Liver (tissue), 9 donors: ENCODE data around the gene AUH. TPM values are rescaled to one million over a fixed set of nuclear protein-coding genes. Genes with fewer than 3 reads are reported as not detected.

Experiments
- DNase-seq: peaks from one replicate; pipeline ENCODE4 v3.0.0-alpha.2; 2017; ENCODE audit warnings: low spot score
- H3K27ac ChIP-seq, 2 donors: one replicate each; pipeline ENCODE4 v1.7.0; 2013; ENCODE audit warnings: inconsistent platforms in 2 of 2, low read length in 2 of 2, control low read depth in 1 of 2, low read depth in 1 of 2, mild to moderate bottlenecking in 1 of 2
- H3K27me3 ChIP-seq, 4 donors: one replicate each; pipeline versions ENCODE4 v1.6.1 to v1.7.0; 2013; ENCODE audit warnings: low read length in 3 of 4, inconsistent platforms in 1 of 4, mild to moderate bottlenecking in 1 of 4, moderate library complexity in 1 of 4; ENCODE audit not compliant: control insufficient read depth in 4 of 4, insufficient read depth in 4 of 4
- H3K36me3 ChIP-seq, 4 donors: one replicate each; pipeline versions ENCODE4 v1.6.1 to v1.7.0; 2013; ENCODE audit warnings: low read length in 3 of 4, mild to moderate bottlenecking in 3 of 4, low read depth in 1 of 4, moderate library complexity in 1 of 4; ENCODE audit not compliant: control insufficient read depth in 4 of 4, insufficient read depth in 3 of 4
- H3K4me1 ChIP-seq, 4 donors: one replicate each; pipeline versions ENCODE4 v1.6.1 to v1.7.0; 2013; ENCODE audit warnings: low read length in 3 of 4, mild to moderate bottlenecking in 3 of 4, moderate library complexity in 1 of 4; ENCODE audit not compliant: control insufficient read depth in 4 of 4, insufficient read depth in 4 of 4
- H3K4me3 ChIP-seq, 3 donors: one replicate each; pipeline versions ENCODE4 v1.6.1 to v1.7.0; 2013; ENCODE audit warnings: low read length in 3 of 3, control low read depth in 1 of 3, low read depth in 1 of 3, mild to moderate bottlenecking in 1 of 3
- H3K9ac ChIP-seq, 2 donors: one replicate each; pipeline ENCODE4 v1.7.0; 2013; ENCODE audit warnings: low read length in 2 of 2, mild to moderate bottlenecking in 2 of 2, moderate library complexity in 2 of 2, control low read depth in 1 of 2, low read depth in 1 of 2
- H3K9me3 ChIP-seq, 4 donors: one replicate each; pipeline versions ENCODE4 v1.6.1 to v1.7.0; 2013; ENCODE audit warnings: low read length in 3 of 4; ENCODE audit not compliant: control insufficient read depth in 4 of 4
- ATF3 ChIP-seq: IDR thresholded peaks from 2 replicates; pipeline ENCODE4 v1.6.1; 2016; ENCODE audit warnings: antibody characterized with exemption
- CTCF ChIP-seq: fragments of 150-350 bp; IDR thresholded peaks from 2 replicates; pipeline ENCODE4 v1.5.1; 2017; ENCODE audit warnings: improper control_type of control experiment, low read depth, low read length; ENCODE audit not compliant: missing input control
- EGR1 ChIP-seq, 2 donors: IDR thresholded peaks; 2 replicates each; pipeline ENCODE4 v1.6.1; 2016 to 2018; ENCODE audit warnings: antibody characterized with exemption in 2 of 2, low read depth in 2 of 2
- FOXA1 ChIP-seq: IDR thresholded peaks from 2 replicates; pipeline ENCODE4 v1.6.1; 2016; ENCODE audit warnings: antibody characterized with exemption
- FOXA2 ChIP-seq: IDR thresholded peaks from 2 replicates; pipeline ENCODE4 v1.6.1; 2016; ENCODE audit warnings: antibody characterized with exemption
- GABPA ChIP-seq, 2 donors: IDR thresholded peaks in 1 of 2; conservative IDR thresholded peaks in 1 of 2; 2 replicates each; pipeline ENCODE4 v1.6.1; 2016; ENCODE audit warnings: antibody characterized with exemption in 2 of 2, mild to moderate bottlenecking in 1 of 2, moderate library complexity in 1 of 2
- HNF4A ChIP-seq, 2 donors: conservative IDR thresholded peaks; 2 replicates each; pipeline ENCODE4 v1.6.1; 2016; ENCODE audit warnings: antibody characterized with exemption in 2 of 2, mild to moderate bottlenecking in 2 of 2
- HNF4G ChIP-seq: IDR thresholded peaks from 2 replicates; pipeline ENCODE4 v1.6.1; 2016; ENCODE audit warnings: antibody characterized with exemption
- JUND ChIP-seq, 2 donors: IDR thresholded peaks; 2 replicates each; pipeline ENCODE4 v1.6.1; 2016; ENCODE audit warnings: antibody characterized with exemption in 2 of 2
- MAX ChIP-seq: IDR thresholded peaks from 2 replicates; pipeline ENCODE4 v1.6.1; 2016; ENCODE audit warnings: antibody characterized with exemption
- NR2F2 ChIP-seq: IDR thresholded peaks from 2 replicates; pipeline ENCODE4 v1.6.1; 2016; ENCODE audit warnings: antibody characterized with exemption
- RAD21 ChIP-seq, 2 donors: IDR thresholded peaks; 2 replicates each; pipeline ENCODE4 v1.6.1; 2016; ENCODE audit warnings: antibody characterized with exemption in 2 of 2, mild to moderate bottlenecking in 2 of 2
- REST ChIP-seq: IDR thresholded peaks from 2 replicates; pipeline ENCODE4 v1.6.1; 2016; ENCODE audit warnings: antibody characterized with exemption, mild to moderate bottlenecking
- RXRA ChIP-seq, 2 donors: IDR thresholded peaks; 2 replicates each; pipeline ENCODE4 v1.6.1; 2017 to 2018; ENCODE audit warnings: antibody characterized with exemption in 2 of 2, mild to moderate bottlenecking in 1 of 2
- SP1 ChIP-seq: IDR thresholded peaks from 2 replicates; pipeline ENCODE4 v1.6.1; 2018; ENCODE audit warnings: antibody characterized with exemption, mild to moderate bottlenecking
- TAF1 ChIP-seq: conservative IDR thresholded peaks from 2 replicates; pipeline ENCODE4 v1.6.1; 2016; ENCODE audit warnings: antibody characterized with exemption, mild to moderate bottlenecking
- YY1 ChIP-seq: IDR thresholded peaks from 2 replicates; pipeline ENCODE4 v1.6.1; 2016; ENCODE audit warnings: antibody characterized with exemption, mild to moderate bottlenecking
- ZBTB33 ChIP-seq: IDR thresholded peaks from 2 replicates; pipeline ENCODE4 v1.6.1; 2016; ENCODE audit warnings: antibody characterized with exemption
- WGBS: extraction: QIAGEN DNeasy Blood & Tissue Kit; methylation state at CpG from one replicate; pipeline ENCODE4 v1.1.7; 2013; 5-methylcytosine and 5-hydroxymethylcytosine counted together
- polyA plus RNA-seq, 2 donors: library from polyadenylated mRNA; stranded (reverse) in 1 of 2; unstranded in 1 of 2; fragments of 200-250 nt in 1 of 2; fragments of >200 nt in 1 of 2; fragmentation: Nextera tagmentation in 1 of 2; extraction: Ambion mirVana in 1 of 2; gene quantifications; one replicate each; pipeline versions ENCODE4 v1.2.1 to v1.2.3, GENCODE V29; 2013 to 2015
- total RNA-seq, 2 donors: library from RNA; depleted of rRNA; stranded (reverse); fragments of >200 nt; gene quantifications; one replicate each; pipeline ENCODE4 v1.2.3, GENCODE V29; 2014
- donor health status: healthy.
- donor health status: healthy.
- donor health status: healthy.
- donor health status: healthy.
- donor health status: healthy.

The AUH gene
- total and polyA plus RNA-seq, 4 donors, result 12.1 to 30.0 (median 24.9) TPM

- H3K4me3 ChIP-seq, result no peak overlapping the region
- no peak overlapping the region for H3K9ac ChIP-seq
- no peak for TF ChIP-seq GABPA (IDR thresholded peaks at IDR 0.05 in 1 of 2, conservative IDR thresholded peaks at IDR 0.05 in 1 of 2)
- no peak for TF ChIP-seq HNF4G
- TF ChIP-seq FOXA1, result no peak
- no peak for TF ChIP-seq HNF4A (conservative IDR thresholded peaks at IDR 0.05)
- no peak for TF ChIP-seq NR2F2
- TF ChIP-seq FOXA2, result no peak
- no peak for TF ChIP-seq MAX
- no peak for TF ChIP-seq RXRA (IDR thresholded peaks at IDR 0.05)
- no peak for TF ChIP-seq SP1
- H3K4me1 ChIP-seq, result no peaks in the 10 kb centered on the region
- no peak overlapping the region for H3K27ac ChIP-seq
- H3K9me3 ChIP-seq, result no peaks in the 10 kb centered on the region
- H3K36me3 ChIP-seq, result no peaks in the 10 kb centered on the region
- no peaks in the 10 kb centered on the region for H3K27me3 ChIP-seq
- WGBS, result 93% methylated on average over 2 of the region's 2 CpGs
- DNase-seq, result no peak
These were observed 86.7 kb downstream of the AUH start for GRCh38 chr9:91274949-91275492.

GRCh38 chr9:91273853-91274552, 87.7 kb downstream of the AUH start:
- H3K36me3 ChIP-seq, result no peaks in the 10 kb centered on the region
- H3K4me3 ChIP-seq, result no peak overlapping the region
- no peaks in the 10 kb centered on the region for H3K9me3 ChIP-seq
- no peak overlapping the region for H3K9ac ChIP-seq
- TF ChIP-seq SP1 (no peak), FOXA2 (no peak), REST (no peak), HNF4G (no peak), ATF3 (no peak), ZBTB33 (no peak), TAF1 (no peak), RAD21 (IDR thresholded peaks at IDR 0.05) (no peak), NR2F2 (no peak), FOXA1 (no peak), GABPA (IDR thresholded peaks at IDR 0.05 in 1 of 2, conservative IDR thresholded peaks at IDR 0.05 in 1 of 2) (no peak), MAX (no peak), EGR1 (IDR thresholded peaks at IDR 0.05; ENCODE audit: low read depth in 2 of 2) (no peak), YY1 (no peak), JUND (IDR thresholded peaks at IDR 0.05) (no peak), RXRA (IDR thresholded peaks at IDR 0.05) (no peak), CTCF (no peak), HNF4A (conservative IDR thresholded peaks at IDR 0.05) (no peak)
- no peaks in the 10 kb centered on the region for H3K4me1 ChIP-seq
- no peaks in the 10 kb centered on the region for H3K27me3 ChIP-seq
- DNase-seq, result no peak
- H3K27ac ChIP-seq, result no peak overlapping the region
- WGBS, result 89% methylated on average over 2 of the region's 2 CpGs
